ENCODE results near the gene PAIP2.

DNA sequence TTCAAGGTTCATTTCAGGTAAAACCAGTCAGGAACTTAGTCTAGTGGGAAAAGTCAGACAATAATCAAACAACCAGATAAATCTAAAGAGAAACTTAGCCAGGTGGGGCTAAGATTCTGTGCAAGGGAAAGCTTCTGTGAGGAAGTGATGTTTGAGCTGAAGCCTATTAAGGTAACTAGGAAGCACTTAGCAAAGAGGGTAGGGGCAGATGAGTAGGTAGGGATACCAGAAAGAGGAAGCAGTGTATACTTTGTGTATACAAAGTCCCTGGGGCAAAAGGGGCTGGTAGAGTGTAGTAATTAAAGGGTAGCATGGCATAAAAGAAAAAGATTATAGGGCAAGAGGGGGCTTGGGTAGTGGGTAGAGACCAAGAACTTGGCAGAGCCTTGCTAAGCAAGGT lies 65.9 kb downstream of the PAIP2 start:
- TF ChIP-seq, protein P1, sequence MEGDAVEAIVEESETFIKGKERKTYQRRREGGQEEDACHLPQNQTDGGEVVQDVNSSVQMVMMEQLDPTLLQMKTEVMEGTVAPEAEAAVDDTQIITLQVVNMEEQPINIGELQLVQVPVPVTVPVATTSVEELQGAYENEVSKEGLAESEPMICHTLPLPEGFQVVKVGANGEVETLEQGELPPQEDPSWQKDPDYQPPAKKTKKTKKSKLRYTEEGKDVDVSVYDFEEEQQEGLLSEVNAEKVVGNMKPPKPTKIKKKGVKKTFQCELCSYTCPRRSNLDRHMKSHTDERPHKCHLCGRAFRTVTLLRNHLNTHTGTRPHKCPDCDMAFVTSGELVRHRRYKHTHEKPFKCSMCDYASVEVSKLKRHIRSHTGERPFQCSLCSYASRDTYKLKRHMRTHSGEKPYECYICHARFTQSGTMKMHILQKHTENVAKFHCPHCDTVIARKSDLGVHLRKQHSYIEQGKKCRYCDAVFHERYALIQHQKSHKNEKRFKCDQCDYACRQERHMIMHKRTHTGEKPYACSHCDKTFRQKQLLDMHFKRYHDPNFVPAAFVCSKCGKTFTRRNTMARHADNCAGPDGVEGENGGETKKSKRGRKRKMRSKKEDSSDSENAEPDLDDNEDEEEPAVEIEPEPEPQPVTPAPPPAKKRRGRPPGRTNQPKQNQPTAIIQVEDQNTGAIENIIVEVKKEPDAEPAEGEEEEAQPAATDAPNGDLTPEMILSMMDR (IDR thresholded peaks at IDR 0.05) = no peak
- TF ChIP-seq POLR2AphosphoS5 (IDR thresholded peaks at IDR 0.05) = no peak
- no peak for TF ChIP-seq EP300 (IDR thresholded peaks at IDR 0.05)
